NCI-H2029 (cell line): Measurements from ENCODE around the gene ARSD.
"Not testable (repeated sequence)": the region's sequence is repeated elsewhere in the genome, so short reads cannot be mapped to it uniquely, and the experiment has no call there.

Source experiments
- DNase-seq: peaks from one replicate; lab custom pipeline; 2025; lab: John Stamatoyannopoulos, UW

The ARSD gene

DNA sequence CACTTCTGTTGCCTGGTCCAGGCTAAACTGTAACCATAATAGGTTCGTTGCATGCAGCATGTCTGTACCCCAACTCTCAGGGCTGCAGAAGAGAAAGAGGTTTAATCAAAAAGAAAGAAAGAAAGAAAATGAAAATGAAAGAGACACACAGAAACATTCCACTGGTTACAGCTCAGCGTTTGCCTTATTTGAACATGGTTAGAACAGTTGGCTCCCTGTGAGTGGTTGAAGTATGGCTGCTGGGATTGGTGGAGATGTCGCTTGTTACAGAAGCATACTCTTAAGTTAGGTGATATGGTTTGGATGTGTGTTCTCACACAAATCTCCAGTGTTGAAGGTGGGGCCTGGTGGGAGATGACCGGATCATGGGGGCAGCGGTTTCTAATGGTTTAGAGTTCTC, 36.3 kb downstream of the ARSD start:
- DNase-seq = no peak

- DNase-seq = not testable (repeated sequence)
These were observed 38.3 kb downstream of the ARSD start for GRCh38 chrX:2890536-2891460.

- not testable (repeated sequence) for DNase-seq
These were observed 39.2 kb downstream of the ARSD start for GRCh38 chrX:2889706-2890490.

- DNase-seq = no peak
These were observed 40.0 kb downstream of the ARSD start for GRCh38 chrX:2889045-2889605.

GRCh38 chrX:2888309-2888708, 40.8 kb downstream of the ARSD start:
- DNase-seq = no peak

GRCh38 chrX:2883770-2884169, 45.4 kb downstream of the ARSD start:
- DNase-seq = no peak

- no peak for DNase-seq
These were observed 49.5 kb downstream of the ARSD start for GRCh38 chrX:2879670-2880069.

GRCh38 chrX:2878563-2878962, 50.6 kb downstream of the ARSD start:
- no peak for DNase-seq

- no peak for DNase-seq
These were observed 53.2 kb downstream of the ARSD start for GRCh38 chrX:2875798-2876399.

DNA sequence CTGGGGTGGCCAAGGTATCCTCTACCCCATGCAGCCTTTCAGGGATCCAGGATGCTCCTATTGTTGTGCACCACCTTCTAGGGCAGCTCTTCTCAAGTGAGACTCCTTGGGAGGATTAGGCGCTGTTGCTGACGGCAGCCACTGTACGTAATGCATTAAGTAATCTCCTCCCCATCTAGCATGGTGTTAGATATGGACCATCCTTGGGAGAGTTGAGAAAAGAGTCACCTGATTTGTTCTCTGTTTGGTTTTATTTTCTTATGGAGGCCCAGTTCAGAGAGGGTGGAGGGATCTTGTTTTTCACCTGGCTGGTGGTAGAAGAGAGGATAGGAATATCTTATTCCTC, 54.0 kb downstream of the ARSD start:
- no peak for DNase-seq

- no peak for DNase-seq
These were observed 54.7 kb downstream of the ARSD start for GRCh38 chrX:2874222-2875135.

- DNase-seq = no peak
These were observed 56.4 kb downstream of the ARSD start for GRCh38 chrX:2872671-2873277.

GRCh38 chrX:2871831-2872230, 57.3 kb downstream of the ARSD start:
- no peak for DNase-seq

DNA sequence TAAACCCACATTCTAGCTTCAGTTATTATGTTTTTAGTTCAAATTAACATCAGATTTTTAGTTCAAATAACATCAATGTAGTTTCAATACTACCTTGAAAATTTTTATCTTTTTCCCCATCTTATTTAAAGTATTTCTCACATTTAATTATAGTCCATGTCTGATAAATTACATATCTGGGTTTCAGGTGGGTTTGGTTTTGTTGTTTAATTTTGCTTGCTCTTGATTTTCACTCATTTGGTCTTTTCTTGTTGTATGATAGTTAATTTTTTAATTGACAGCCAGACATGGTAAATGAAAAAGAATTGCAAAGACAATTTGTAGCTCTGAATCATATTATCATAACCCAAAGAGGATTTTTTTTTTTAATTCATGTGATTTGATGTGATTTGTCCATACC, 58.5 kb downstream of the ARSD start:
- no peak for DNase-seq

- DNase-seq = no peak
These were observed 61.9 kb downstream of the ARSD start for GRCh38 chrX:2867206-2867605.

DNA sequence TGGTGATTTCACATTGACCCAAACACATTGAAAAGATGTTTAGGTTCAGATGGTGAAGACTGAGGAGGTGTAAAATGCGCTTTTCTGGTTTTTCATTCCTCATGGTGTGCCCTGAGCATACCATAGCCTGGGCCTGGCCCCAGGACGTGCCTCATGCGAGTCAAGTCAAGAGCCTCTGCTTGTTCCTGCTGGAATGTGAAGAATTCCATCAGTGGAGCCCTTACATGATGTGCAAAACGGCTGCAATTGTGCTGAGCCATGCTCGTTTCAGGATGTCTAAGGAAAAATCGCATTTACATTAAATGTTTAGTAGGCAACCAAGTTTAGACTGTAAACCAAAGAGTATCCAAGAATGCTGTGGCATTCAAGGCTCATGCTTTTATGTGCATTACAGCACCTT, 65.5 kb downstream of the ARSD start:
- DNase-seq = no peak

DNA sequence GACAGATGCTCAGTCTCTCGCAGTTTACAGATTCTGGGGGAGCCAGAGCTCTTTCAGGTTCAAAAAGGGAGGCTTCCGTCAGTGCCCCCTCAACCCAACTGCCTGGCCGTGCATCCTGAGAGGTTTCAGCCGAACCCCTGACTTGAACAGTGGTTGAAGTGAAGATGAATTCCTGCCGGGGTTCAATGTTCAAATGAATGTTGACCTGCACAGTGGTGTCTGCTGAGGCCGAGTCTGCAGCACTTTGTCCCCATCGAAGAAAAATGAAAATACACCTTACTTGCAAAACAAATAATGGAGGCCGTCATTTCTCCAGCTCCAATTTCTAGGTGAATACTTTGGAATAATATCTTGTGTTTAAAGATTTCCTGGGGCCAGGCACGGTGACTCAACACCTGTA, 66.7 kb downstream of the ARSD start:
- DNase-seq = no peak

DNA sequence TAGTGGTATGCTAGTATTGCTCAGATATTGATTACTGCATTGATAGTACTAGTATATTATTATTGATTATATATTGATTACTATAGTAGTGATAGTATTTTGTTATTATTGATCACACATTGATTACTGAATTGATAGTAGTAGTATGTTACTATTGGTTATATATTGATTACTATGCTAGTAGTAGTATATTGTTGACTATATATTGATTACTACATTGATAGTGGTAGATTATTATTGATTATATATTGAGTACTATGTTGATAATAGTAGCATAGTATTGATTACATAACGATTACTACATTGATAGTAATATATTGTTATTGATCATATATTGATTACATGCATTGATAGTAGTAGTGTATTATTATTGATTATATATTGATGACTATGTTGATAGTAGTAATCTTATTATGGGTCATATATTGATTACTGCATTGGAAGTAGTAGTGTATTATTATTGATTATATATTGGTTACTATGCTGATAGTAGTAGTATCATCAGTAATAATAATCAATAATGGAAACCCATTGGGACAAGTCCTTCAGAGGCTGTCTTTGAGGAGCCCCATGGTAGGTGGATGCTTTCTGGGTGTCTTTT, 69.8 kb downstream of the ARSD start:
- no peak for DNase-seq

DNA sequence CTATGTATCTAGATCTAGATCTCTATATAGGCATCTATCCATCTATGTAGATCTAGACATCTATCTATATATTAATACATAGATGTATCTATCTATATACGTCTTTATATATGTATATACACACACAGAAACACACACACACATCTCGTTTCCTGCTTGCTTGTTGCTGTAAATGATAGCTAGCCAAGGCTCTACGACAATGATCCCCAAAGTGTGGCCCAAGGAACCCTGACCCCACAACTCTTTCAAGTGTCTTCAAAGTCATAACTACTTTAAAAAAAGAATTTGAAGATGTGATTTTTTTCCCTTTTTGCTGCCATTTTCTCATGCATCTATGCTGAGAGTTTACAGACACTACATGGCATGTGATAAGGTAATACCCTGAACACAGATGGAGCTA, 71.6 kb downstream of the ARSD start:
- no peak for DNase-seq

DNA sequence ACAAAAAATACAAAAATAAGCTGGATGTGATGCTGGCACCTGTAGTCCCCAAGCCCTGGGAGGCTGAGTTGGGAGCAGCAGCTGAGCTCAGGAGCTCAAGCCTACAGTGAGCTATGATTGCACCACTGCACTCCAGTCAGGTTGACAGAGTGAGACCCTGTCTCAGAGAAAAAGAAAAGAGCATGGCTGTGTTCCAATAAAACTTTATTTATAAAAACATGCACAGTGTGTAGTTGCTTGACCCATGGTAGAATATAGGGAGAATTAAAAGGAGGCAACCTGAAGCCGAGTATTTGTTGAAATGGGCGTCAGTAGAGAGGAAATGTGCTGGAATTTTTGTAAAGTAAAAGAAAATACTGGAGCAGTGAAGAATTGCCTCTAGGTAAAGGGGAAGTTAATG, 73.4 kb downstream of the ARSD start:
- no peak for DNase-seq

DNA sequence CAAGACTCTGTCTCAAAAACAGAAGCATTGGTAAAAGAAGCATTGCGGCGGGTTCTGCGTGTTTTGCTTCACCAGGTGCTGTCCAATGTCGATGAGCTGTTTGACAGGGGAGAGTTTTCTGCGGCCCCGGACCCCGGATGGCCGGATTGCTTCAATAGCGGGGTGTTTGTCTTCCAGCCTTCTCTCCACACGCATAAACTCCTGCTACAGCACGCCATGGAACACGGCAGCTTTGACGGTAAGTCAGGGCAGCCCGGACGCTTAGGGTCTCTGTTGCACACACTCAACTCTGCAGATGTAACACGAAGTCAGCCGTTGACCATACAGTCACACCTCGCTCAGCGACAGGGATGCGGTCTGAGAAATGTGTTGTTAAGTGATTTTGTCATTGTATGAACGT, 74.2 kb downstream of the ARSD start:
- DNase-seq = no peak
